Body of pancreas (tissue), 4 donors: ENCODE measurements around the gene LMNA. TPM values are rescaled to one million over a fixed set of nuclear protein-coding genes. Genes with fewer than 3 reads are reported as not detected.
A peak's percentile ranks its signal among the peaks of the same experiment; 100 is the strongest.

Experiments used
- ATAC-seq: fragments of 150-250 bp; one replicate; pipeline ENCODE4 v1.9.1; 2016
- DNase-seq, 4 donors: peaks; one replicate each; pipeline ENCODE4 v3.0.0-alpha.2; 2019
- H3K27ac ChIP-seq, 4 donors: fragments of 200-600 bp; sonication (generic); 1 replicate in 3 of 4; 2 replicates in 1 of 4; pipeline versions ENCODE4 v1.5.1 to v1.6.1; 2016 to 2019; ENCODE audit warnings: mild to moderate bottlenecking in 1 of 4, mixed read lengths in 1 of 4, moderate library complexity in 1 of 4
- H3K27me3 ChIP-seq, 2 donors: fragments of 200-600 bp; sonication (generic); one replicate each; pipeline ENCODE4 v1.6.0; 2016; ENCODE audit warnings: mild to moderate bottlenecking in 1 of 2
- H3K36me3 ChIP-seq, 2 donors: fragments of 200-600 bp; sonication (generic); replicated peaks in 1 of 2; 2 replicates each; pipeline ENCODE4 v1.5.1; 2016; ENCODE audit warnings: low read depth in 2 of 2; ENCODE audit not compliant: insufficient read depth in 1 of 2
- H3K4me1 ChIP-seq: fragments of 200-600 bp; sonication (generic); one replicate; pipeline ENCODE4 v1.6.0; 2016
- H3K4me3 ChIP-seq, 2 donors: fragments of 200-600 bp; sonication (generic); 1 replicate in 1 of 2; 2 replicates in 1 of 2; pipeline ENCODE4 v1.5.1; 2016 to 2019
- H3K9me3 ChIP-seq, 3 donors: fragments of 200-600 bp; sonication (generic); 1 replicate in 2 of 3; 2 replicates in 1 of 3; pipeline ENCODE4 v1.5.1; 2016
- CTCF ChIP-seq, 7 experiments: fragments of 450-650 bp in 4 of 7; fragments of 200-600 bp in 3 of 7; sonication (generic) in 3 of 7; IDR thresholded peaks; one replicate each; pipeline ENCODE4 v1.5.1; 2016 to 2019; ENCODE audit warnings: antibody characterized with exemption in 7 of 7
- POLR2A ChIP-seq, 3 donors: fragments of 450-650 bp; IDR thresholded peaks; one replicate each; pipeline ENCODE4 v1.6.1; 2016; ENCODE audit warnings: antibody characterized with exemption in 3 of 3, mild to moderate bottlenecking in 2 of 3
- WGBS, 2 donors: methylation state at CpG; one replicate each; pipeline ENCODE4 v1.1.5; 2017; 5-methylcytosine and 5-hydroxymethylcytosine counted together
- intact Hi-C: fragments of 100-400 bp; cut with DNase I; formaldehyde crosslinking; loops from one replicate; pipeline ENCODE4 v1.15.1; 2023
- total RNA-seq, 2 donors: library from RNA; depleted of rRNA; stranded (reverse); fragments of >200 nt; gene quantifications; one replicate each; pipeline ENCODE4 v1.1.0, GENCODE V29; 2016

Gene LMNA
- total RNA-seq, 2 donors from 2014 or later, result 152 to 186 TPM

GRCh38 chr1:156076609-156077429 lies 37.7 kb upstream of the LMNA start:
- peaks cover 15% of the 10 kb centered on the region for H3K4me1 ChIP-seq
- WGBS, 2 donors, result 40 to 61% methylated on average over 32 to 62 of the region's 73 CpGs
- no peak overlapping the region for H3K27ac ChIP-seq
- H3K27me3 ChIP-seq, result no peaks in the 10 kb centered on the region
- H3K9me3 ChIP-seq, result no peaks in the 10 kb centered on the region
- peak in 2 of 3 donors; percentile 37 to 49 for TF ChIP-seq POLR2A (IDR thresholded peaks at IDR 0.05)
- TF ChIP-seq CTCF (IDR thresholded peaks at IDR 0.05), result peak in 1 of 7 experiments; percentile 3
- intact Hi-C loops, result no loop called here
- DNase-seq (peak in 3 of 4 donors; percentile 34 to 55 (median 38)), ATAC-seq (peak; percentile 53)
- H3K4me3 ChIP-seq, result no peak overlapping the region
- H3K36me3 ChIP-seq, result no peaks in the 10 kb centered on the region

GRCh38 chr1:156077430-156077760 lies 37.1 kb upstream of the LMNA start:
- ATAC-seq (no peak), DNase-seq (no peak)
- H3K27me3 ChIP-seq, result no peaks in the 10 kb centered on the region
- H3K9me3 ChIP-seq, result no peaks in the 10 kb centered on the region
- no peak overlapping the region for H3K4me3 ChIP-seq
- H3K27ac ChIP-seq, result no peak overlapping the region
- WGBS, 2 donors, result 84 to 90% methylated on average over 15 to 16 of the region's 19 CpGs
- intact Hi-C loops, result no loop called here
- peaks cover 20% of the 10 kb centered on the region for H3K4me1 ChIP-seq
- no peak for TF ChIP-seq CTCF (IDR thresholded peaks at IDR 0.05)
- TF ChIP-seq POLR2A (IDR thresholded peaks at IDR 0.05), result no peak
- H3K36me3 ChIP-seq, result no peaks in the 10 kb centered on the region

- H3K36me3 ChIP-seq, result no peaks in the 10 kb centered on the region
- WGBS, 2 donors, result 85 to 87% methylated on average over 5 of the region's 5 CpGs
- DNase-seq, result no peak
- no peak overlapping the region for H3K27ac ChIP-seq
- TF ChIP-seq CTCF (IDR thresholded peaks at IDR 0.05), result no peak
- no peak for TF ChIP-seq POLR2A (IDR thresholded peaks at IDR 0.05)
- H3K9me3 ChIP-seq, result no peaks in the 10 kb centered on the region
- H3K4me3 ChIP-seq, result no peak overlapping the region
- H3K4me1 ChIP-seq, result peaks cover 30% of the 10 kb centered on the region
- intact Hi-C loops, result no loop called here
- no peaks in the 10 kb centered on the region for H3K27me3 ChIP-seq
- ATAC-seq, result no peak
Observed at GRCh38 chr1:156078728-156079127, 35.8 kb upstream of the LMNA start.

GRCh38 chr1:156079762-156080161 lies 34.7 kb upstream of the LMNA start:
- intact Hi-C loops, result no loop called here
- ATAC-seq (no peak), DNase-seq (no peak)
- TF ChIP-seq POLR2A (IDR thresholded peaks at IDR 0.05), result no peak
- Histone ChIP-seq H3K27me3 (no peaks in the 10 kb centered on the region), H3K27ac (no peak overlapping the region), H3K9me3 (no peaks in the 10 kb centered on the region), H3K36me3 (no peaks in the 10 kb centered on the region), H3K4me3 (no peak overlapping the region), H3K4me1 (peaks cover 30% of the 10 kb centered on the region)
- 80 to 83% methylated on average over 5 of the region's 5 CpGs for WGBS, 2 donors

- Histone ChIP-seq H3K4me1 (peaks cover 28% of the 10 kb centered on the region), H3K9me3 (no peaks in the 10 kb centered on the region), H3K36me3 (no peaks in the 10 kb centered on the region), H3K27me3 (no peaks in the 10 kb centered on the region), H3K4me3 (no peak overlapping the region), H3K27ac (no peak overlapping the region)
- ATAC-seq, result no peak
- no peak for DNase-seq
- intact Hi-C loops, result no loop called here
- 64 to 71% methylated on average over 7 to 8 of the region's 8 CpGs for WGBS, 2 donors
- TF ChIP-seq POLR2A (IDR thresholded peaks at IDR 0.05), result no peak
- TF ChIP-seq CTCF (IDR thresholded peaks at IDR 0.05), result no peak
Observed at GRCh38 chr1:156080241-156080862, 34.2 kb upstream of the LMNA start.
